ENCODE data around the gene CDCA4.

GRCh38 chr14:104986487-104987164 is 34.3 kb downstream of the CDCA4 start:
- TF ChIP-seq EZH2phosphoT487 (IDR thresholded peaks at IDR 0.05; ENCODE audit: insufficient read depth, low read depth): no peak
- no peak for TF ChIP-seq EZH2 (IDR thresholded peaks at IDR 0.05; ENCODE audit: insufficient read depth, poor library complexity, severe bottlenecking)
